B cell (primary cell): ENCODE measurements around the gene JCAD. TPM values are rescaled to one million over a fixed set of nuclear protein-coding genes. Genes with fewer than 3 reads are reported as not detected.

Source experiments
- ATAC-seq: fragments of 200-7000 bp; cut with Tn5 transposase; one replicate; pipeline ENCODE4 v1.10.0; 2021; ENCODE audit warnings: low read depth, mild to moderate bottlenecking, moderate number of reproducible peaks, moderate library complexity
- CTCF ChIA-PET: fragments of 350-600 bp; sonication (Branson Sonifier 250); formaldehyde crosslinking; loops from one replicate; lab custom pipeline; 2021; ENCODE audit warnings: antibody characterized with exemption, inconsistent platforms; lab: Charles Lee
- POLR2A ChIA-PET: fragments of 350-600 bp; sonication (Branson Sonifier 250); formaldehyde crosslinking; loops from one replicate; lab custom pipeline; 2021; ENCODE audit warnings: antibody characterized with exemption; lab: Charles Lee
- DNase-seq: peaks from one replicate; pipeline ENCODE4 v3.0.0; 2013
- H2AFZ ChIP-seq: 2 replicates; pipeline ENCODE4 v1.6.1; 2012; ENCODE audit warnings: mild to moderate bottlenecking, low read depth, low read length; ENCODE audit not compliant: insufficient read depth, poor library complexity, severe bottlenecking
- H3K27ac ChIP-seq, 2 donors: 1 replicate in 1 of 2; 2 replicates in 1 of 2; pipeline ENCODE4 v1.5.1; 2012 to 2013; ENCODE audit warnings: low read length in 2 of 2, mild to moderate bottlenecking in 2 of 2, moderate library complexity in 1 of 2
- H3K27me3 ChIP-seq, 4 experiments: fragments of 200-600 bp in 1 of 4; sonication (generic) in 1 of 4; replicated peaks in 1 of 4; 1 replicate in 2 of 4; 2 replicates in 2 of 4; pipeline versions ENCODE4 v1.6.1 to v1.7.0; 2013 to 2016; ENCODE audit warnings: low read length in 3 of 4, mild to moderate bottlenecking in 2 of 4, mixed read lengths in 1 of 4, moderate library complexity in 1 of 4; ENCODE audit not compliant: insufficient read depth in 4 of 4, control insufficient read depth in 3 of 4; ENCODE audit errors: control extremely low read depth in 1 of 4
- H3K36me3 ChIP-seq, 2 experiments: replicated peaks in 1 of 2; 1 replicate in 1 of 2; 2 replicates in 1 of 2; pipeline versions ENCODE4 v1.6.1 to v1.7.1; 2013; ENCODE audit warnings: low read length in 1 of 2; ENCODE audit not compliant: insufficient read depth in 2 of 2, control insufficient read depth in 1 of 2; ENCODE audit errors: control extremely low read depth in 1 of 2, extremely low read depth in 1 of 2
- H3K4me1 ChIP-seq, 2 donors: fragments of 200-600 bp in 1 of 2; sonication (generic) in 1 of 2; 1 replicate in 1 of 2; 2 replicates in 1 of 2; pipeline versions ENCODE4 v1.5.1 to v1.6.1; 2013 to 2017; ENCODE audit warnings: low read length in 2 of 2; ENCODE audit not compliant: control insufficient read depth in 2 of 2, insufficient read depth in 2 of 2
- H3K4me2 ChIP-seq: replicated peaks from 2 replicates; pipeline ENCODE3; 2012; ENCODE audit warnings: mild to moderate bottlenecking, low read depth, low read length; ENCODE audit not compliant: poor library complexity, severe bottlenecking
- H3K4me3 ChIP-seq, 5 experiments: fragments of 200-600 bp in 1 of 5; sonication (generic) in 1 of 5; 1 replicate in 3 of 5; 2 replicates in 2 of 5; pipeline versions ENCODE4 v1.5.1 to v1.7.0; 2011 to 2016; ENCODE audit warnings: low read length in 4 of 5, mild to moderate bottlenecking in 4 of 5, low read depth in 2 of 5, control low read depth in 1 of 5, moderate library complexity in 1 of 5; ENCODE audit not compliant: insufficient read depth in 1 of 5; ENCODE audit errors: control extremely low read depth in 1 of 5, extremely low read depth in 1 of 5
- H3K79me2 ChIP-seq: fragments of 200-600 bp; sonication (generic); one replicate; pipeline ENCODE4 v1.6.0; 2016; ENCODE audit warnings: low read length; ENCODE audit not compliant: control insufficient read depth, insufficient read depth
- H3K9ac ChIP-seq: fragments of 200-600 bp; sonication (generic); 2 replicates; pipeline ENCODE4 v1.6.1; 2017; ENCODE audit warnings: mild to moderate bottlenecking, low read length, moderate library complexity
- H3K9me3 ChIP-seq, 3 donors: one replicate each; pipeline versions ENCODE4 v1.6.1 to v1.7.1; 2013; ENCODE audit warnings: low read length in 2 of 3; ENCODE audit not compliant: control insufficient read depth in 2 of 3, insufficient read depth in 1 of 3; ENCODE audit errors: control extremely low read depth in 1 of 3
- H4K20me1 ChIP-seq: 2 replicates; pipeline ENCODE4 v1.6.0; 2012; ENCODE audit warnings: mild to moderate bottlenecking, low read length; ENCODE audit not compliant: insufficient read depth, control insufficient read depth, poor library complexity, severe bottlenecking
- H3K27ac Mint-ChIP-seq: one replicate; pipeline ENCODE4 v1.8.0; 2021; ENCODE audit warnings: mixed read lengths
- H3K27me3 Mint-ChIP-seq: one replicate; pipeline ENCODE4 v1.8.0; 2021; ENCODE audit warnings: mixed read lengths
- H3K4me1 Mint-ChIP-seq: one replicate; pipeline ENCODE4 v1.8.0; 2021; ENCODE audit warnings: mixed read lengths
- H3K4me3 Mint-ChIP-seq: one replicate; pipeline ENCODE4 v1.8.0; 2021; ENCODE audit warnings: mixed read lengths
- H3K9me3 Mint-ChIP-seq: one replicate; pipeline ENCODE4 v1.8.0; 2022; ENCODE audit warnings: mixed read lengths; ENCODE audit not compliant: insufficient read depth
- EZH2 ChIP-seq: IDR thresholded peaks from 2 replicates; pipeline ENCODE4 v1.6.1; 2012; ENCODE audit warnings: borderline replicate concordance, low read depth, mild to moderate bottlenecking, moderate library complexity, low read length; ENCODE audit not compliant: insufficient read depth, poor library complexity, severe bottlenecking
- WGBS: methylation state at CpG from one replicate; pipeline ENCODE4 v1.1.5; 2013; ENCODE audit warnings: missing lambda C conversion rate; ENCODE audit not compliant: insufficient coverage; 5-methylcytosine and 5-hydroxymethylcytosine counted together
- intact Hi-C: fragments of 100-400 bp; cut with micrococcal nuclease; formaldehyde crosslinking; loops from one replicate; pipeline ENCODE4 v1.10.0; 2022
- polyA plus RNA-seq: library from polyadenylated mRNA; depleted of rRNA; stranded (reverse); fragments of >200 nt; gene quantifications from 2 replicates; pipeline ENCODE4 v1.2.3, GENCODE V29; 2012
- total RNA-seq, 2 donors: library from RNA; stranded (reverse); fragments of 120-200 nt in 1 of 2; gene quantifications; 1 replicate in 1 of 2; 2 replicates in 1 of 2; pipeline versions ENCODE4 v1.2.3 to v1.2.4, GENCODE V29; 2013 to 2022
- TF ChIP-seq, protein P1 (sequence below): fragments of 200-600 bp; IDR thresholded peaks from one replicate; pipeline ENCODE4 v1.8.0; 2022; ENCODE audit warnings: antibody characterized with exemption, mild to moderate bottlenecking

The JCAD gene
- total and polyA plus RNA-seq, 2 donors (not counting 1 experiment from before 2014, with no cell fraction given): 0.37 TPM; not detected in 1

DNA sequence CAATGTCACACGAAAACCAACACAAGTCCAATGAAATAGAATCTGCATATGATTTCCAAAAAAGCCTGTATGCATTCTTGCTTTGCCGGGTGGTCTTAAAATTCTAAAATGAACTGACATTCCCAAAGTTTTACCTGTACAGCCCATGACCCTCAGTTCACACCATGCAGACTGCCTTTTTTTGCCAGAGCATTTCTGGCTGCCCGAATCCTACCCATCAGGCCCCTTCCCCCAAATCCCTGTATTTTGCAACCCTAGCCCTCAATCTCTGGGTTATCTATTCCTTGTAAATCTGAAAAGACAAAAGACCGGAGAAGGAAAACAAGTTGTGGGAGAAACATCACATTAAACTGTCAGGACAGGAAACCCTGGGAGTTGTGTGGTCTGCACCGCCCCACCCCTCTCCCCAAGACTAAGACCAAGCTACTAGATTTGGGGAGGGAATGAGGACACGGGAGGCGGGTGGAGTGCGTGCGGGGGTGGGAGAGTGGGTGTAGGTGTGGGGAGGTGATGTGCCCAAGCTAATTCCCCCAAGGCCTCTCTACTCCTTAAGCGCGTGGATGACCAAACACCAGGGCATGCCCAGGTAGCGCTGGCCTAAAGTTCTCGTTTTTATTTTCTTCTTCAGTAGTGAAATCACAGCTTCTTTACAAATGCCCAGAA, 1.4 kb downstream of the JCAD start:
- intact Hi-C loops: no loop called here
- Histone ChIP-seq H3K79me2 (no peaks in the 10 kb centered on the region), H4K20me1 (no peaks in the 10 kb centered on the region), H3K9ac (no peak overlapping the region), H3K36me3 (no peaks in the 10 kb centered on the region), H3K27me3 (peaks cover 0 to 43% (median 11%) of the 10 kb centered on the region in 4 experiments), H3K27ac (no peak overlapping the region), H3K4me1 (peaks cover 10 to 12% of the 10 kb centered on the region in 2 donors), H3K4me2 (peak overlapping the region; percentile 87), H2AFZ (peak overlapping the region; percentile 59), H3K4me3 (peak overlapping the region in 1 of 5 experiments; percentile 57), H3K9me3 (no peaks in the 10 kb centered on the region)
- ATAC-seq (no peak), DNase-seq (no peak)
- 90% methylated on average over 7 of the region's 13 CpGs for WGBS
- Mint-ChIP-seq H3K27me3 (peaks cover 42% of the 10 kb centered on the region), H3K9me3 (no peaks in the 10 kb centered on the region), H3K4me1 (peaks cover 7% of the 10 kb centered on the region), H3K4me3 (peak overlapping the region; percentile 61), H3K27ac (no peak overlapping the region)
- no peak for TF ChIP-seq EZH2
- TF ChIP-seq, protein P1, sequence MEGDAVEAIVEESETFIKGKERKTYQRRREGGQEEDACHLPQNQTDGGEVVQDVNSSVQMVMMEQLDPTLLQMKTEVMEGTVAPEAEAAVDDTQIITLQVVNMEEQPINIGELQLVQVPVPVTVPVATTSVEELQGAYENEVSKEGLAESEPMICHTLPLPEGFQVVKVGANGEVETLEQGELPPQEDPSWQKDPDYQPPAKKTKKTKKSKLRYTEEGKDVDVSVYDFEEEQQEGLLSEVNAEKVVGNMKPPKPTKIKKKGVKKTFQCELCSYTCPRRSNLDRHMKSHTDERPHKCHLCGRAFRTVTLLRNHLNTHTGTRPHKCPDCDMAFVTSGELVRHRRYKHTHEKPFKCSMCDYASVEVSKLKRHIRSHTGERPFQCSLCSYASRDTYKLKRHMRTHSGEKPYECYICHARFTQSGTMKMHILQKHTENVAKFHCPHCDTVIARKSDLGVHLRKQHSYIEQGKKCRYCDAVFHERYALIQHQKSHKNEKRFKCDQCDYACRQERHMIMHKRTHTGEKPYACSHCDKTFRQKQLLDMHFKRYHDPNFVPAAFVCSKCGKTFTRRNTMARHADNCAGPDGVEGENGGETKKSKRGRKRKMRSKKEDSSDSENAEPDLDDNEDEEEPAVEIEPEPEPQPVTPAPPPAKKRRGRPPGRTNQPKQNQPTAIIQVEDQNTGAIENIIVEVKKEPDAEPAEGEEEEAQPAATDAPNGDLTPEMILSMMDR: no peak
- POLR2A ChIA-PET: no interaction called here
- CTCF ChIA-PET: no interaction called here

DNA sequence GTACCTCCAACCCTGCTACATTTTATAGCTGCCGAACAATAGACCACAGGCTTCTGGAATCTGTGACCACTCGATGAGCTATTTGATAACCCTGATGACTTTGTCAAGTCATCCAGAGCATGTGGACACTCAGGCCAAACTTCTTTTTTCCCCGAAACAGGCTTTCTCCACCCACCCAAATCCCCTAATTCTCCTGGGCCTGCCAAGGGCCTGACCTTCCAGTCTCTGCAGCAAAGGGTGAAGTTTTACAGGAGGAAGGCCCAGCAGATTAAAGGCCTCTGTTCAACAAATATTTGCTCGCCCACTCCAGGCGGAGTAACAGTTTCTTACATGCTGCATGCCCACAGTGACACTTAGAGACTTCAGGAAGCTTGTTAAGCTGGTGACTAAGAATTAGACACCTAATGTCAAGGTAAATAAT, 2.0 kb downstream of the JCAD start:
- ATAC-seq: no peak
- Histone ChIP-seq H3K36me3 (no peaks in the 10 kb centered on the region), H4K20me1 (no peaks in the 10 kb centered on the region), H3K9ac (no peak overlapping the region), H2AFZ (no peak overlapping the region), H3K9me3 (no peaks in the 10 kb centered on the region), H3K4me3 (no peak overlapping the region), H3K27me3 (peaks cover 0 to 38% (median 9%) of the 10 kb centered on the region in 4 experiments), H3K4me2 (no peak overlapping the region), H3K4me1 (peaks cover 10 to 12% of the 10 kb centered on the region in 2 donors), H3K27ac (no peak overlapping the region), H3K79me2 (no peaks in the 10 kb centered on the region)
- intact Hi-C loops: no loop called here
- peaks cover 36% of the 10 kb centered on the region for H3K27me3 Mint-ChIP-seq
- H3K4me1 Mint-ChIP-seq: peaks cover 7% of the 10 kb centered on the region
- H3K27ac Mint-ChIP-seq: no peak overlapping the region
- no peak for TF ChIP-seq EZH2
- TF ChIP-seq, protein P1: no peak
- CTCF ChIA-PET: no interaction called here
- no peaks in the 10 kb centered on the region for H3K9me3 Mint-ChIP-seq
- DNase-seq: no peak
- WGBS: 98% methylated on average over 4 of the region's 5 CpGs
- POLR2A ChIA-PET: no interaction called here
- peak overlapping the region; percentile 61 for H3K4me3 Mint-ChIP-seq
